ENCODE data around the gene SUPT6H.

GRCh38 chr17:28724500-28725165 is 62.6 kb downstream of the SUPT6H start:
- TF ChIP-seq CTCF (IDR thresholded peaks at IDR 0.05; ENCODE audit: low read depth, low read length) (no peak), MAX (IDR thresholded peaks at IDR 0.05; ENCODE audit: low read depth, low read length) (no peak), POLR2A (IDR thresholded peaks at IDR 0.05; ENCODE audit: extremely low read depth, insufficient read length) (no peak)
